D721Med (cell line): ENCODE data around the gene MCRIP2.

Experiments
- DNase-seq: peaks from one replicate; pipeline ENCODE4 v3.0.0; 2011; ENCODE audit warnings: low spot score; ENCODE audit not compliant: insufficient read length
- FAIRE-seq: peaks from 2 replicates; lab custom pipeline; 2011; peaks lifted over from hg19 to GRCh38; lab: Jason Lieb, UNC
- CTCF ChIP-seq: IDR thresholded peaks from 2 replicates; pipeline ENCODE4 v1.5.1; 2012; ENCODE audit warnings: mild to moderate bottlenecking, control low read depth; ENCODE audit not compliant: insufficient read depth; ENCODE audit errors: missing control alignments

The MCRIP2 gene

GRCh38 chr16:641326-642188, at the start of gene MCRIP2:
Gene MCRIP2, plus strand, starts transcription at chr16:641828. Its CDS starts 164 bp downstream, at chr16:641992.
- FAIRE-seq (no peak), DNase-seq (peak; percentile 95)
- TF ChIP-seq CTCF: no peak

- FAIRE-seq (no peak), DNase-seq (no peak)
These were observed 49.6 kb upstream of the MCRIP2 start for GRCh38 chr16:591892-592517.

GRCh38 chr16:592518-593306, 48.9 kb upstream of the MCRIP2 start:
- no peak for TF ChIP-seq CTCF
- FAIRE-seq (no peak), DNase-seq (no peak)

More at GRCh38 chr16:591892-592517, 49.6 kb upstream of the MCRIP2 start:
- no peak for TF ChIP-seq CTCF

GRCh38 chr16:593406-593805, 48.2 kb upstream of the MCRIP2 start:
- DNase-seq: no peak
- no peak for TF ChIP-seq CTCF
- no peak for FAIRE-seq

- no peak for FAIRE-seq
- DNase-seq: no peak
- no peak for TF ChIP-seq CTCF
These were observed 47.8 kb upstream of the MCRIP2 start for GRCh38 chr16:593807-594206.

GRCh38 chr16:595094-595528, 46.5 kb upstream of the MCRIP2 start:
- DNase-seq (no peak), FAIRE-seq (no peak)
- no peak for TF ChIP-seq CTCF
